Upper lobe of left lung (tissue), 4 donors: ENCODE measurements around the gene CD274.

Experiments
- CTCF ChIP-seq, 6 experiments: fragments of 450-650 bp in 4 of 6; fragments of 200-600 bp in 2 of 6; sonication (generic) in 2 of 6; IDR thresholded peaks; one replicate each; pipeline ENCODE4 v1.5.1; 2016 to 2019; ENCODE audit warnings: antibody characterized with exemption in 6 of 6
- EP300 ChIP-seq, 4 donors: sonication (generic); formaldehyde crosslinking; IDR thresholded peaks; one replicate each; pipeline ENCODE4 v1.5.1; 2017; ENCODE audit warnings: antibody characterized with exemption in 4 of 4, control low read depth in 2 of 4

- no peak for TF ChIP-seq EP300 (IDR thresholded peaks at IDR 0.05)
- TF ChIP-seq CTCF (IDR thresholded peaks at IDR 0.05): no peak
Measured at GRCh38 chr9:5452286-5452609, 1.9 kb downstream of the CD274 start.
